Psoas muscle (tissue), 8 donors: ENCODE results near the gene RBM20. TPM values are rescaled to one million over a fixed set of nuclear protein-coding genes. Genes with fewer than 3 reads are reported as not detected.
A peak's percentile ranks its signal among the peaks of the same experiment; 100 is the strongest.
"Not testable (repeated sequence)": the region's sequence is repeated elsewhere in the genome, so short reads cannot be mapped to it uniquely, and the experiment has no call there.

ENCODE experiments used
- ATAC-seq, 4 donors: fragments of 200-7000 bp; cut with Tn5 transposase; one replicate each; pipeline ENCODE4 v1.9.1; 2020; ENCODE audit warnings: moderate library complexity in 3 of 4, mild to moderate bottlenecking in 2 of 4
- DNase-seq, 2 donors: peaks; one replicate each; pipeline ENCODE4 v3.0.0-alpha.2; 2020
- H3K27ac ChIP-seq: fragments of 200-600 bp; one replicate; pipeline ENCODE4 v1.8.0; 2022
- H3K27me3 ChIP-seq, 3 donors: fragments of 200-600 bp in 1 of 3; one replicate each; pipeline versions ENCODE4 v1.6.1 to v1.8.0; 2013 to 2022; ENCODE audit warnings: low read length in 2 of 3, mild to moderate bottlenecking in 2 of 3, moderate library complexity in 1 of 3; ENCODE audit not compliant: insufficient read depth in 3 of 3
- H3K36me3 ChIP-seq, 2 donors: fragments of 200-600 bp in 1 of 2; one replicate each; pipeline versions ENCODE4 v1.6.1 to v1.8.0; 2013 to 2022; ENCODE audit warnings: low read depth in 1 of 2, mild to moderate bottlenecking in 1 of 2, moderate library complexity in 1 of 2; ENCODE audit not compliant: insufficient read depth in 1 of 2
- H3K4me1 ChIP-seq: fragments of 200-600 bp; one replicate; pipeline ENCODE4 v1.8.0; 2022
- H3K4me3 ChIP-seq: fragments of 200-600 bp; one replicate; pipeline ENCODE4 v1.8.0; 2022; ENCODE audit warnings: mild to moderate bottlenecking
- H3K9me3 ChIP-seq: fragments of 200-600 bp; one replicate; pipeline ENCODE4 v1.8.0; 2022
- CTCF ChIP-seq: fragments of 200-600 bp; IDR thresholded peaks from one replicate; pipeline ENCODE4 v1.8.0; 2022; ENCODE audit warnings: antibody characterized with exemption
- WGBS, 3 donors: extraction: QIAGEN DNeasy Blood & Tissue Kit; methylation state at CpG; one replicate each; pipeline versions ENCODE4 v1.1.6 to v1.1.7; 2013; 5-methylcytosine and 5-hydroxymethylcytosine counted together
- intact Hi-C, 2 donors: fragments of 100-400 bp; cut with DNase I; formaldehyde crosslinking; loops; one replicate each; pipeline versions ENCODE4 v1.11.0 to v1.14.2; 2022
- polyA plus RNA-seq, 3 donors: library from polyadenylated mRNA; stranded (reverse); fragments of 200-250 nt; gene quantifications; one replicate each; pipeline ENCODE4 v1.2.3, GENCODE V29; 2013
- total RNA-seq, 4 donors: library from RNA; stranded (reverse); fragmentation: NEBNext Ultra II Directional in 2 of 4; extraction: Animal tissue kit (Norgen Biotek cat#: 25700) in 2 of 4; gene quantifications; one replicate each; pipeline versions ENCODE4 v1.2.1 to v1.2.4, GENCODE V29; 2021 to 2023
- donor health status: healthy with polysubstance abuse.
- donor health status: DM: no; HTN: no; CAD: no; lungs with moderate emphysema.
- donor health status: Bipolar disorder and iron deficiency.
- donor health status: healthy.
- donor health status: DM: yes; HTN: yes; CAD: no.
- donor health status: DM: no; HTN: no; CAD: no.
- donor health status: DM: no; HTN: no; CAD: no.
- donor health status: DM: yes; HTN: yes; CAD: no.

The RBM20 gene
- total and polyA plus RNA-seq, 7 donors: 1.6 to 48.8 (median 14.2) TPM

GRCh38 chr10:110636572-110636931, 7.6 kb upstream of the RBM20 start:
- H3K4me1 ChIP-seq: peaks cover 30% of the 10 kb centered on the region
- DNase-seq (no peak), ATAC-seq (peak in 2 of 4 donors; percentile 1 to 2)
- no peak for TF ChIP-seq CTCF
- H3K27ac ChIP-seq: peak overlapping the region; percentile 86
- H3K27me3 ChIP-seq: no peaks in the 10 kb centered on the region
- WGBS, 3 donors: 72 to 84% (median 72%) methylated on average over 2 of the region's 2 CpGs
- no peak overlapping the region for H3K4me3 ChIP-seq
- H3K36me3 ChIP-seq: no peaks in the 10 kb centered on the region
- intact Hi-C loops: no loop called here
- no peaks in the 10 kb centered on the region for H3K9me3 ChIP-seq

- no peaks in the 10 kb centered on the region for H3K27me3 ChIP-seq
- no peaks in the 10 kb centered on the region for H3K9me3 ChIP-seq
- DNase-seq (peak; percentile 74 to 90), ATAC-seq (peak; percentile 84 to 90 (median 86))
- no peak for TF ChIP-seq CTCF
- H3K4me1 ChIP-seq: peaks cover 30% of the 10 kb centered on the region
- no peak overlapping the region for H3K4me3 ChIP-seq
- no peaks in the 10 kb centered on the region for H3K36me3 ChIP-seq
- 13 to 33% (median 20%) methylated on average over 6 of the region's 6 CpGs for WGBS, 3 donors
- peak overlapping the region; percentile 86 for H3K27ac ChIP-seq
- intact Hi-C loops: no loop called here
Observed at GRCh38 chr10:110636932-110637557, 7.1 kb upstream of the RBM20 start.

GRCh38 chr10:110637558-110638053, 6.5 kb upstream of the RBM20 start:
- 17 to 27% (median 18%) methylated on average over 10 of the region's 10 CpGs for WGBS, 3 donors
- TF ChIP-seq CTCF: no peak
- H3K9me3 ChIP-seq: no peaks in the 10 kb centered on the region
- peaks cover 30% of the 10 kb centered on the region for H3K4me1 ChIP-seq
- H3K36me3 ChIP-seq: no peaks in the 10 kb centered on the region
- intact Hi-C loops: no loop called here
- peaks cover 0 to under 1% (median 0%) of the 10 kb centered on the region in 3 donors for H3K27me3 ChIP-seq
- peak; percentile 67 to 85 (median 72) for ATAC-seq
- peak overlapping the region; percentile 86 for H3K27ac ChIP-seq
- DNase-seq: peak in 1 of 2 donors; percentile 70
- no peak overlapping the region for H3K4me3 ChIP-seq

- DNase-seq (no peak), ATAC-seq (no peak)
- peaks cover 0 to 4% (median 0%) of the 10 kb centered on the region in 3 donors for H3K27me3 ChIP-seq
- 86 to 92% (median 90%) methylated on average over 3 of the region's 3 CpGs for WGBS, 3 donors
- H3K9me3 ChIP-seq: no peaks in the 10 kb centered on the region
- TF ChIP-seq CTCF: no peak
- H3K4me3 ChIP-seq: no peak overlapping the region
- no peaks in the 10 kb centered on the region for H3K36me3 ChIP-seq
- peak overlapping the region; percentile 86 for H3K27ac ChIP-seq
- peaks cover 30% of the 10 kb centered on the region for H3K4me1 ChIP-seq
- intact Hi-C loops: no loop called here
Observed at GRCh38 chr10:110638319-110638718, 5.8 kb upstream of the RBM20 start.

GRCh38 chr10:110639046-110639445, 5.1 kb upstream of the RBM20 start:
- H3K4me3 ChIP-seq, H3K36me3 ChIP-seq, intact Hi-C loops, H3K27me3 ChIP-seq, ATAC-seq, H3K9me3 ChIP-seq, H3K27ac ChIP-seq, DNase-seq: not testable (repeated sequence)
- WGBS, 3 donors: 87 to 94% (median 89%) methylated on average over 6 of the region's 6 CpGs
- H3K4me1 ChIP-seq: peaks cover 30% of the 10 kb centered on the region

GRCh38 chr10:110639858-110640257, 4.3 kb upstream of the RBM20 start:
- not testable (repeated sequence) for H3K27me3 ChIP-seq, H3K4me3 ChIP-seq, DNase-seq, H3K36me3 ChIP-seq, H3K9me3 ChIP-seq, ATAC-seq, H3K27ac ChIP-seq
- peaks cover 28% of the 10 kb centered on the region for H3K4me1 ChIP-seq
- intact Hi-C loops: loop anchor here (5.0 kb wide), 2 partner anchors 37 to 42 kb away; no protein-coding TSS in a partner anchor
- 59 to 77% (median 77%) methylated on average over 6 of the region's 6 CpGs for WGBS, 3 donors
